ENCODE data around the gene COX7A2L. TPM values are rescaled to one million over a fixed set of nuclear protein-coding genes. Genes with fewer than 3 reads are reported as not detected.

The COX7A2L gene
- total RNA-seq (2013; cell fraction: nucleolus; rRNA removed) = 40.1 and 41.7 TPM in 2 replicates
- total RNA-seq (2014; rRNA removed) (173 and 205 TPM in 2 replicates), total RNA-seq (2014; rRNA removed; fragmentation: Illumina TruSeq; extraction: Trizol) (182 and 184 TPM in 2 replicates), total RNA-seq (2021) (134 and 138 TPM in 2 replicates), polyA plus RNA-seq (2011; rRNA removed) (253 and 294 TPM in 2 replicates), polyA plus RNA-seq (2014; fragmentation: Illumina TruSeq; extraction: Trizol) (226 and 246 TPM in 2 replicates), polyA plus RNA-seq (2014; fragmentation: Nextera tagmentation; extraction: Ambion mirVana) (100 to 1,000 TPM; 432 to 532 TPM), polyA plus RNA-seq (2014; rRNA removed) (156 and 169 TPM in 2 replicates), polyA plus RNA-seq (2016; fragmentation: Nextera tagmentation; extraction: Ambion mirVana) (100 to 1,000 TPM; 219 to 230 TPM), polyA minus RNA-seq (2011; rRNA and poly(A)+ RNA removed) (68.2 and 79.7 TPM in 2 replicates), Bru-seq, nascent RNA (percentile 84 among the genes with signal in this experiment), BruChase-seq, experiment 1, labeled RNA remaining after a 6-hour chase (percentile 85 among the genes with signal in this experiment), BruChase-seq, experiment 2, labeled RNA remaining after a 2-hour chase (percentile 81 among the genes with signal in this experiment)
- polyA plus RNA-seq (2011; ENCODE audit: low read depth) = 245 TPM
- polyA plus RNA-seq (2011; cell fraction: cytosol; rRNA removed) = 126 and 196 TPM in 2 replicates
- 70.5 and 73.1 TPM in 2 replicates for polyA plus RNA-seq (2011; cell fraction: nucleus; rRNA removed)
- 172 and 186 TPM in 2 replicates for polyA plus RNA-seq (2012)
- polyA minus RNA-seq (2011; cell fraction: cytosol; rRNA and poly(A)+ RNA removed) = 23.1 and 32.0 TPM in 2 replicates
- 15.2 and 19.4 TPM in 2 replicates for polyA minus RNA-seq (2011; cell fraction: nucleus; rRNA and poly(A)+ RNA removed)
- long read RNA-seq, experiment 1, transcript COX7A2L-201 (3 exons, 1,112 nt) = major isoform, 204 of 208 reads
- long read RNA-seq, experiment 1, partial matches to known transcripts = 1 of 208 reads
- long read RNA-seq, experiment 1, other reads (novel, unspliced or antisense) = 2 of 208 reads
- long read RNA-seq, experiment 2, transcript COX7A2L-205 (3 exons, 895 nt) = minor isoform, 10 of 1,130 reads
- long read RNA-seq, experiment 2, transcript COX7A2L-201 (3 exons, 1,112 nt) = major isoform, 1,097 of 1,130 reads
- long read RNA-seq, experiment 2, partial matches to known transcripts = 0 of 1,130 reads
- long read RNA-seq, experiment 2, other reads (novel, unspliced or antisense) = 23 of 1,130 reads

- no peaks in the 10 kb centered on the region for H3K27me3 ChIP-seq (replicated peaks in 1 of 2; ENCODE audit: control insufficient read depth in 2 of 2, insufficient read depth in 2 of 2, low read length in 1 of 2)
- in situ Hi-C loops (cut with MboI) = no loop called here
- H2AFZ ChIP-seq (ENCODE audit: control insufficient read depth, low read depth, low read length) = peak within 1 kb of the TSS; percentile 97
- H3K4me1 ChIP-seq (ENCODE audit: control insufficient read depth, insufficient read depth, low read length) = peaks cover 10% of the 10 kb centered on the region
- H3K9me3 ChIP-seq (replicated peaks; ENCODE audit: control insufficient read depth, insufficient read depth, low read length) = no peaks in the 10 kb centered on the region
- ATAC-seq (peak; percentile 95), FAIRE-seq (peak; percentile 99), DNase-seq (ENCODE audit: low read depth, low spot score) (peak; percentile 86)
- H3K36me3 ChIP-seq (ENCODE audit: control insufficient read depth in 2 of 2, insufficient read depth in 2 of 2, low read length in 1 of 2) = no peaks in the 10 kb centered on the region
- H3K9ac ChIP-seq (ENCODE audit: control insufficient read depth, insufficient read depth, low read length) = peak within 1 kb of the TSS; percentile 90
- SMC1A ChIA-PET (ENCODE audit: uncharacterized antibody, unreplicated experiment) = interaction anchor here (0.9 to 1.3 kb wide), 4 partner anchors 17 to 265 kb away, joined by 3 to 5 read pairs (median 3); no protein-coding TSS in a partner anchor
- no peaks in the 10 kb centered on the region for H4K20me1 ChIP-seq (ENCODE audit: control insufficient read depth, insufficient read depth)
- CTCF ChIA-PET = interaction anchor here (1.1 to 1.5 kb wide), 3 partner anchors 13 to 266 kb away, joined by 3 to 7 read pairs (median 4); no protein-coding TSS in a partner anchor
- under 1% methylated on average over 59 of the region's 61 CpGs for WGBS (ENCODE audit: insufficient coverage, insufficient replicate concordance, low lambda C conversion rate, missing lambda C conversion rate)
- RAD21 ChIA-PET (ENCODE audit: unreplicated experiment) = no interaction called here
- intact Hi-C loops (cut with micrococcal nuclease; ENCODE audit: unreplicated experiment) = loop anchor here (2.0 to 10.0 kb wide), 3 partner anchors 264 to 434 kb away; partner anchors contain the start of gene HAAO
- H3K4me3 ChIP-seq = peak within 1 kb of the TSS; percentile 97
- no TSS peak for BruUV-seq (replicated peaks)
- POLR2A ChIA-PET = interaction anchor here (0.6 kb wide), 1 partner anchor 12 kb away, joined by 3 read pairs; no protein-coding TSS in a partner anchor
- H3K79me2 ChIP-seq (ENCODE audit: control insufficient read depth, insufficient read depth, low read length) = peaks cover 49% of the 10 kb centered on the region
- H3K4me2 ChIP-seq (ENCODE audit: control insufficient read depth, insufficient read depth) = peak within 1 kb of the TSS; percentile 90
- peak within 1 kb of the TSS; percentile 97 for H3K27ac ChIP-seq (ENCODE audit: control insufficient read depth, insufficient read depth)
- no peak for TF ChIP-seq HSF1 (IDR thresholded peaks at IDR 0.05; ENCODE audit: low read depth, low read length)
- no peak for TF ChIP-seq ZNF274 (IDR thresholded peaks at IDR 0.05; ENCODE audit: insufficient read depth, insufficient read length)
- 0 out of 2 replicates have a peak, but pooled peaks have one; percentile 20 for TF ChIP-seq GATAD2B (conservative IDR thresholded peaks at IDR 0.05; ENCODE audit: low read depth)
- no peak for TF ChIP-seq BCL11A (IDR thresholded peaks at IDR 0.05; ENCODE audit: low read depth, low read length)
- TF ChIP-seq MXI1 (IDR thresholded peaks at IDR 0.05; ENCODE audit: low read depth, low read length) = peak; percentile 79
- TF ChIP-seq CEBPZ (IDR thresholded peaks at IDR 0.05; ENCODE audit: low read depth, low read length) = no peak
- TF ChIP-seq, protein P1, sequence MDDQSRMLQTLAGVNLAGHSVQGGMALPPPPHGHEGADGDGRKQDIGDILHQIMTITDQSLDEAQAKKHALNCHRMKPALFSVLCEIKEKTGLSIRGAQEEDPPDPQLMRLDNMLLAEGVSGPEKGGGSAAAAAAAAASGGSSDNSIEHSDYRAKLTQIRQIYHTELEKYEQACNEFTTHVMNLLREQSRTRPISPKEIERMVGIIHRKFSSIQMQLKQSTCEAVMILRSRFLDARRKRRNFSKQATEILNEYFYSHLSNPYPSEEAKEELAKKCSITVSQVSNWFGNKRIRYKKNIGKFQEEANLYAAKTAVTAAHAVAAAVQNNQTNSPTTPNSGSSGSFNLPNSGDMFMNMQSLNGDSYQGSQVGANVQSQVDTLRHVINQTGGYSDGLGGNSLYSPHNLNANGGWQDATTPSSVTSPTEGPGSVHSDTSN (IDR thresholded peaks at IDR 0.05; ENCODE audit: insufficient replicate concordance, low read depth, low read length) = no peak
- peak; percentile 86; the same call in 1 of the 2 replicates for TF ChIP-seq LARP7 (IDR thresholded peaks at IDR 0.05)
- TF ChIP-seq NFYB (IDR thresholded peaks at IDR 0.05; ENCODE audit: insufficient read depth, low read depth, low read length) = no peak
Measured at GRCh38 chr2:42360890-42361727, at the start of gene COX7A2L. Gene COX7A2L (minus strand): TSS chr2:42361217. CDS start chr2:42361161, 56 bp downstream.

Measured in GM12878 (cell line).